H1 (cell line): ENCODE data around the gene E2F3. TPM values are rescaled to one million over a fixed set of nuclear protein-coding genes. Genes with fewer than 3 reads are reported as not detected.

Experiments used
- CTCF ChIA-PET: fragments of 300-600 bp; sonication (Branson Sonifier 250); formaldehyde crosslinking; loops from one replicate; lab custom pipeline; 2021; ENCODE audit not compliant: partially characterized antibody; lab: Charles Lee
- POLR2A ChIA-PET: fragments of 300-600 bp; sonication (Branson Sonifier 250); formaldehyde crosslinking; loops from one replicate; lab custom pipeline; 2021; ENCODE audit warnings: inconsistent platforms; ENCODE audit not compliant: partially characterized antibody; lab: Charles Lee
- DNase-seq, 2 experiments: peaks; one replicate each; pipeline versions ENCODE4 v3.0.0 to v3.0.0-alpha.2; 2010 to 2022; ENCODE audit warnings: low spot score in 2 of 2, low read depth in 1 of 2, mixed read lengths in 1 of 2
- FAIRE-seq: peaks from 2 replicates; lab custom pipeline; 2011; peaks lifted over from hg19 to GRCh38; lab: Jason Lieb, UNC
- H2AFZ ChIP-seq: 2 replicates; pipeline ENCODE4 v1.8.1; 2012; ENCODE audit warnings: low read length, inconsistent platforms
- H2AK5ac ChIP-seq: 2 replicates; pipeline ENCODE4 v1.6.1; 2013; ENCODE audit warnings: low read depth, low read length
- H2BK120ac ChIP-seq: replicated peaks from 2 replicates; pipeline ENCODE3; 2013; ENCODE audit warnings: low read depth, low read length, inconsistent platforms
- H2BK12ac ChIP-seq: 2 replicates; pipeline ENCODE4 v1.6.1; 2013; ENCODE audit warnings: low read depth, low read length
- H2BK15ac ChIP-seq: 2 replicates; pipeline ENCODE4 v1.6.1; 2013; ENCODE audit warnings: low read length
- H2BK20ac ChIP-seq: 2 replicates; pipeline ENCODE4 v1.6.1; 2013; ENCODE audit warnings: low read length
- H2BK5ac ChIP-seq: 2 replicates; pipeline ENCODE4 v1.6.1; 2013; ENCODE audit warnings: low read depth, low read length
- H3K14ac ChIP-seq: 2 replicates; pipeline ENCODE4 v1.6.1; 2013; ENCODE audit warnings: inconsistent platforms; ENCODE audit not compliant: insufficient read length
- H3K18ac ChIP-seq: 2 replicates; pipeline ENCODE4 v1.6.1; 2013; ENCODE audit warnings: low read length; ENCODE audit errors: extremely low read depth
- H3K23ac ChIP-seq: 2 replicates; pipeline ENCODE4 v1.6.1; 2013; ENCODE audit warnings: inconsistent platforms; ENCODE audit not compliant: insufficient read length
- H3K23me2 ChIP-seq: 2 replicates; pipeline ENCODE4 v1.6.1; 2013; ENCODE audit warnings: low read depth, low read length
- H3K27ac ChIP-seq: 2 replicates; pipeline ENCODE4 v1.6.1; 2011; ENCODE audit warnings: low read depth, low read length, inconsistent platforms
- H3K27me3 ChIP-seq, 4 experiments: replicated peaks in 1 of 4; 1 replicate in 1 of 4; 2 replicates in 3 of 4; pipeline versions ENCODE4 v1.6.1 to v1.8.1; 2011 to 2013; ENCODE audit warnings: low read length in 3 of 4, mild to moderate bottlenecking in 3 of 4, inconsistent platforms in 2 of 4, mixed read lengths in 2 of 4, moderate library complexity in 1 of 4; ENCODE audit not compliant: control insufficient read depth in 3 of 4, insufficient read depth in 3 of 4; ENCODE audit errors: extremely low read depth in 1 of 4
- H3K36me3 ChIP-seq, 4 experiments: 2 replicates each; pipeline versions ENCODE4 v1.6.1 to v1.8.1; 2011 to 2013; ENCODE audit warnings: mild to moderate bottlenecking in 4 of 4, low read length in 3 of 4, moderate library complexity in 2 of 4, control low read depth in 1 of 4, inconsistent platforms in 1 of 4; ENCODE audit not compliant: insufficient read depth in 4 of 4, control insufficient read depth in 2 of 4
- H3K4ac ChIP-seq: replicated peaks from 2 replicates; pipeline ENCODE3; 2013; ENCODE audit warnings: low read length, low read depth, mixed read lengths, inconsistent platforms; ENCODE audit not compliant: insufficient read length
- H3K4me1 ChIP-seq, 4 experiments: replicated peaks in 1 of 4; 1 replicate in 1 of 4; 2 replicates in 3 of 4; pipeline versions ENCODE4 v1.6.1 to v1.8.1; 2011 to 2013; ENCODE audit warnings: low read length in 3 of 4, inconsistent platforms in 2 of 4, mixed read lengths in 1 of 4; ENCODE audit not compliant: insufficient read depth in 4 of 4, control insufficient read depth in 3 of 4
- H3K4me2 ChIP-seq, 2 experiments: 2 replicates each; pipeline versions ENCODE4 v1.6.1 to v1.8.1; 2011 to 2013; ENCODE audit warnings: low read depth in 2 of 2, low read length in 2 of 2, control low read depth in 1 of 2, inconsistent platforms in 1 of 2, mild to moderate bottlenecking in 1 of 2; ENCODE audit not compliant: insufficient read depth in 1 of 2
- H3K4me3 ChIP-seq, 4 experiments: fragments of 200-600, 300-600 bp in 1 of 4; sonication (generic), shearing (Covaris generic), sonication (Bioruptor Twin) in 1 of 4; 2 replicates each; pipeline versions ENCODE4 v1.5.1 to v1.8.1; 2011 to 2016; ENCODE audit warnings: low read length in 4 of 4, low read depth in 3 of 4, control low read depth in 2 of 4, inconsistent platforms in 2 of 4, mild to moderate bottlenecking in 2 of 4, mixed read lengths in 1 of 4, moderate library complexity in 1 of 4; ENCODE audit not compliant: insufficient read depth in 2 of 4; ENCODE audit errors: extremely low read depth in 1 of 4
- H3K56ac ChIP-seq: replicated peaks from 2 replicates; pipeline ENCODE3; 2013; ENCODE audit warnings: low read depth, mild to moderate bottlenecking, mixed read lengths, low read length, inconsistent platforms; ENCODE audit not compliant: insufficient read length
- H3K79me1 ChIP-seq: 2 replicates; pipeline ENCODE4 v1.6.1; 2013; ENCODE audit warnings: low read depth, low read length, control low read depth
- H3K79me2 ChIP-seq, 2 experiments: 2 replicates each; pipeline versions ENCODE4 v1.6.1 to v1.8.1; 2012 to 2013; ENCODE audit warnings: low read length in 2 of 2, mild to moderate bottlenecking in 2 of 2, inconsistent platforms in 1 of 2; ENCODE audit not compliant: insufficient read depth in 2 of 2, control insufficient read depth in 1 of 2
- H3K9ac ChIP-seq, 4 experiments: replicated peaks in 1 of 4; 1 replicate in 1 of 4; 2 replicates in 3 of 4; pipeline versions ENCODE4 v1.6.1 to v1.8.1; 2011 to 2013; ENCODE audit warnings: low read depth in 3 of 4, low read length in 3 of 4, control low read depth in 2 of 4, mild to moderate bottlenecking in 2 of 4, moderate library complexity in 2 of 4, inconsistent platforms in 1 of 4; ENCODE audit errors: extremely low read depth in 1 of 4
- H3K9me3 ChIP-seq, 2 experiments: 2 replicates each; pipeline versions ENCODE4 v1.6.1 to v1.8.1; 2012 to 2013; ENCODE audit warnings: mild to moderate bottlenecking in 2 of 2, moderate library complexity in 2 of 2, control low read depth in 1 of 2, inconsistent platforms in 1 of 2, low read depth in 1 of 2, low read length in 1 of 2, mixed read lengths in 1 of 2; ENCODE audit not compliant: insufficient read depth in 2 of 2
- H4K20me1 ChIP-seq, 2 experiments: replicated peaks in 1 of 2; 2 replicates each; pipeline versions ENCODE3 to v1.8.1; 2011 to 2013; ENCODE audit warnings: inconsistent platforms in 2 of 2, low read length in 2 of 2, mild to moderate bottlenecking in 1 of 2; ENCODE audit not compliant: insufficient read depth in 2 of 2, control insufficient read depth in 1 of 2
- H4K5ac ChIP-seq: 2 replicates; pipeline ENCODE4 v1.6.1; 2013; ENCODE audit warnings: low read length, low read depth, mixed read lengths, inconsistent platforms; ENCODE audit not compliant: insufficient read length
- H4K8ac ChIP-seq: 2 replicates; pipeline ENCODE4 v1.8.0; 2013; ENCODE audit warnings: mild to moderate bottlenecking, moderate library complexity, low read length, inconsistent platforms; ENCODE audit not compliant: insufficient read depth; ENCODE audit errors: extremely low read depth
- H4K91ac ChIP-seq: replicated peaks from 2 replicates; pipeline ENCODE3; 2013; ENCODE audit warnings: low read length, mixed read lengths, inconsistent platforms; ENCODE audit not compliant: insufficient read length
- ASH2L ChIP-seq: fragments of 200-600, 300-600 bp; sonication (generic); IDR thresholded peaks from one replicate; pipeline ENCODE4 v1.7.1; 2017; ENCODE audit warnings: low read length
- BACH1 ChIP-seq: IDR thresholded peaks from 2 replicates; pipeline ENCODE4 v1.6.1; 2012; ENCODE audit warnings: low read length, improper control_type of control experiment
- CHD1 ChIP-seq: IDR thresholded peaks from 2 replicates; pipeline ENCODE4 v1.6.1; 2012; ENCODE audit warnings: low read depth, low read length, improper control_type of control experiment
- GABPA ChIP-seq: IDR thresholded peaks from 2 replicates; pipeline ENCODE4 v1.6.1; 2011; ENCODE audit warnings: mild to moderate bottlenecking, low read length, moderate library complexity, borderline replicate concordance; ENCODE audit not compliant: insufficient read depth
- NANOG ChIP-seq: IDR thresholded peaks from 2 replicates; pipeline ENCODE4 v1.6.1; 2011; ENCODE audit warnings: low read length, low read depth, mild to moderate bottlenecking, inconsistent platforms; ENCODE audit not compliant: insufficient read depth, poor library complexity, severe bottlenecking
- RBBP5 ChIP-seq: IDR thresholded peaks from 2 replicates; pipeline ENCODE4 v1.7.1; 2012; ENCODE audit warnings: low read depth, mild to moderate bottlenecking, inconsistent platforms, low read length, moderate library complexity, borderline replicate concordance
- SAP30 ChIP-seq: fragments of 300-600 bp; sonication (generic); IDR thresholded peaks from 2 replicates; pipeline ENCODE4 v1.7.1; 2012; ENCODE audit warnings: low read length, moderate library complexity, mild to moderate bottlenecking, inconsistent platforms; ENCODE audit not compliant: insufficient read depth, insufficient replicate concordance
- SP4 ChIP-seq: IDR thresholded peaks from 2 replicates; pipeline ENCODE4 v1.6.1; 2012; ENCODE audit warnings: low read length, inconsistent platforms
- TAF7 ChIP-seq: optimal IDR thresholded peaks from 2 replicates; pipeline ENCODE3; 2011; ENCODE audit warnings: low read depth, mild to moderate bottlenecking, inconsistent platforms, low read length, moderate library complexity, borderline replicate concordance
- ZNF274 ChIP-seq: IDR thresholded peaks from 2 replicates; pipeline ENCODE4 v1.7.0; 2012; ENCODE audit warnings: low read length, borderline replicate concordance; ENCODE audit errors: extremely low read depth
- WGBS, 2 experiments: shearing (Covaris generic) in 1 of 2; methylation state at CpG; one replicate each; pipeline versions ENCODE4 v1.1.6 to v1.1.7; 2013 to 2015; ENCODE audit warnings: low lambda C conversion rate in 2 of 2, mixed read lengths in 2 of 2, inconsistent platforms in 1 of 2, low coverage in 1 of 2, missing lambda C conversion rate in 1 of 2; ENCODE audit not compliant: insufficient replicate concordance in 2 of 2, insufficient coverage in 1 of 2, insufficient read length in 1 of 2; ENCODE audit errors: extremely low coverage in 1 of 2, missing lambda C conversion rate in 1 of 2; 5-methylcytosine and 5-hydroxymethylcytosine counted together
- polyA plus RNA-seq, 7 experiments: library from polyadenylated mRNA; depleted of rRNA in 3 of 7; stranded (reverse) in 5 of 7; unstranded in 2 of 7; fragments of >200 nt in 5 of 7; fragments of 200-250 nt in 2 of 7; gene quantifications; 1 replicate in 5 of 7; 2 replicates in 1 of 7; 4 replicates in 1 of 7; pipeline versions ENCODE4 v1.2.1 to v1.2.3, GENCODE V29; 2011 to 2013; ENCODE audit warnings: missing spikeins in 2 of 7, mixed read lengths in 2 of 7
- total RNA-seq: library from RNA; stranded (reverse); fragmentation: NEBNext Ultra II Directional; extraction: Animal tissue kit (Norgen Biotek cat#: 25700); gene quantifications from 2 replicates; pipeline ENCODE4 v1.2.1, GENCODE V29; 2021
- TF ChIP-seq, protein P1 (sequence below): IDR thresholded peaks from 2 replicates; pipeline ENCODE4 v1.6.1; 2011; ENCODE audit warnings: low read depth, mild to moderate bottlenecking, low read length; ENCODE audit not compliant: insufficient read depth

E2F3 gene
- total and polyA plus RNA-seq, 2 of the 8 experiments (the other 6 are each of a cell fraction or from before 2014, with no cell fraction given): 14.9 to 42.2 TPM

DNA sequence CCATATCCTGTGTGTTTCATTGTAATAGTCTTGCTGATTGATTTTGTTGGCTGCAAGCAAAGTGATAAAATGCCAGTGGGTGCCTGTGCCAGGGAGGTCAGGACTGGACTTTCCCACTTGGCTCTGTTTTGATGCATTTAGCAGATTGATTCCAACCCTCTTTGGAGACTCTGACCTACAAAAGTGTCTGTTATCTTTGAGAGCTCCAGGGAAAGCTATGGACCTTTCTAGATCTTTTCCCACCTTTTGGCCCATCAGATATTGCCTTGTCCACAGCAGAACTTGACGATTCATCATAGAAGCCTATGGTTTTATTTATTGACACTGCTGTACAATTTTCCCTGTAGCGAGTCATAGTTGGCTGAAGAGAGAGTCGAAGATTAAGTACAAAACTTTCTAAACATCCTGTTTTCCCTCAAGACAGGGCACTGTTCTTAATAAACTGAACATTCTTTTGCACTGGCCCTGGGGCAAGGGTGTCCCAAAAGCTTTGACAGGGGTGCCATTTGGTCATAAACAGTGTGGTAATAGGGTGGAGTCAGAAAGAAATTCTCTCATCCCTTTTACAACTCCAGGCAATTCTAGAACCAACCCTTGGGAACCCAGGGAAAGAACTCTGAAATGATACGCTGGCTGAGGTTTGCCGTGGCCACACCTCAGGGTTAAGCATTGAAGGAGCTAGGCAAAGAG is 53.7 kb downstream of the E2F3 start:
- Histone ChIP-seq H3K56ac (no peak overlapping the region), H4K91ac (no peak overlapping the region), H3K79me1 (peaks cover 9% of the 10 kb centered on the region; the same call in 1 of the 2 replicates), H3K36me3 (peaks cover 0 to 5% (median 0%) of the 10 kb centered on the region in 4 experiments; a peak in 1 of 8 replicates), H2BK20ac (no peak overlapping the region), H2BK15ac (no peak overlapping the region), H2BK12ac (no peak overlapping the region), H3K14ac (no peak overlapping the region), H4K8ac (no peak overlapping the region), H3K4ac (no peak overlapping the region), H3K4me2 (no peak overlapping the region), H2AFZ (no peak overlapping the region), H3K9ac (no peak overlapping the region), H2BK5ac (no peak overlapping the region), H3K27ac (no peak overlapping the region), H2BK120ac (no peak overlapping the region), H3K79me2 (peaks cover 4 to 96% of the 10 kb centered on the region in 2 experiments), H3K4me3 (no peak overlapping the region), H3K18ac (no peak overlapping the region), H4K20me1 (peaks cover 9 to 14% of the 10 kb centered on the region in 2 experiments), H3K23me2 (no peaks in the 10 kb centered on the region), H2AK5ac (no peak overlapping the region), H3K23ac (no peak overlapping the region), H3K4me1 (peaks cover 0 to 3% (median 1%) of the 10 kb centered on the region in 4 experiments; a peak in 1 of 7 replicates), H3K9me3 (no peaks in the 10 kb centered on the region), H3K27me3 (no peaks in the 10 kb centered on the region), H4K5ac (no peak overlapping the region)
- ChIA-PET POLR2A (interaction anchor here (1.2 to 2.1 kb wide), 2 partner anchors 9 to 10 kb away, joined by 4 to 6 read pairs; no protein-coding TSS in a partner anchor), CTCF (interaction anchor here (0.5 kb wide), 1 partner anchor 100 kb away, joined by 3 read pairs; no protein-coding TSS in a partner anchor)
- DNase-seq (no peak), FAIRE-seq (no peak)
- 93% methylated on average over 5 of the region's 5 CpGs; no CpG with 5 or more reads in 1 of the 2 experiments for WGBS, 2 experiments
- TF ChIP-seq TAF7 (no peak), CHD1 (no peak), RBBP5 (no peak), SP4 (no peak), ZNF274 (no peak), NANOG (no peak), GABPA (no peak), SAP30 (no peak), BACH1 (no peak), ASH2L (no peak)
- TF ChIP-seq, protein P1, sequence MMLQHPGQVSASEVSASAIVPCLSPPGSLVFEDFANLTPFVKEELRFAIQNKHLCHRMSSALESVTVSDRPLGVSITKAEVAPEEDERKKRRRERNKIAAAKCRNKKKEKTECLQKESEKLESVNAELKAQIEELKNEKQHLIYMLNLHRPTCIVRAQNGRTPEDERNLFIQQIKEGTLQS: no peak
